CD4-positive, CD25-positive, alpha-beta regulatory T cell (primary cell): ENCODE results near the gene FAM228B. TPM values are rescaled to one million over a fixed set of nuclear protein-coding genes. Genes with fewer than 3 reads are reported as not detected.
"Not testable (repeated sequence)": the region's sequence is repeated elsewhere in the genome, so short reads cannot be mapped to it uniquely, and the experiment has no call there.

Source experiments
- ATAC-seq, 2 donors: fragments of 150-1000 bp; cut with Tn5 transposase; one replicate each; pipeline ENCODE4 v1.10.0; 2021; ENCODE audit warnings: low read depth in 2 of 2, moderate number of reproducible peaks in 2 of 2, moderate library complexity in 1 of 2
- DNase-seq, 3 donors: peaks; one replicate each; pipeline versions ENCODE4 v3.0.0 to v3.0.0-alpha.2; 2012 to 2022; ENCODE audit warnings: mixed read lengths in 1 of 3
- H3K27ac ChIP-seq: one replicate; pipeline ENCODE4 v1.7.0; 2013; ENCODE audit warnings: mild to moderate bottlenecking, low read length; ENCODE audit not compliant: insufficient read depth, poor library complexity, severe bottlenecking
- H3K27me3 ChIP-seq: one replicate; pipeline ENCODE4 v1.7.0; 2013; ENCODE audit warnings: low read length; ENCODE audit not compliant: control insufficient read depth, insufficient read depth
- H3K36me3 ChIP-seq: one replicate; pipeline ENCODE4 v1.7.0; 2013; ENCODE audit warnings: mild to moderate bottlenecking, low read length, moderate library complexity; ENCODE audit not compliant: control insufficient read depth, insufficient read depth
- H3K4me1 ChIP-seq: 2 replicates; pipeline ENCODE4 v1.7.0; 2013; ENCODE audit warnings: mild to moderate bottlenecking, low read length; ENCODE audit not compliant: insufficient read depth, control insufficient read depth, poor library complexity, severe bottlenecking
- H3K4me3 ChIP-seq: one replicate; pipeline ENCODE4 v1.7.0; 2013; ENCODE audit warnings: low read depth, mild to moderate bottlenecking, low read length, moderate library complexity
- H3K9me3 ChIP-seq, 2 experiments: 1 replicate in 1 of 2; 2 replicates in 1 of 2; pipeline ENCODE4 v1.7.0; 2013; ENCODE audit warnings: low read length in 2 of 2, mild to moderate bottlenecking in 1 of 2, moderate library complexity in 1 of 2; ENCODE audit not compliant: control insufficient read depth in 2 of 2
- H3K27ac Mint-ChIP-seq, 3 donors: one replicate each; pipeline ENCODE4 v1.8.0; 2020 to 2022; ENCODE audit warnings: mild to moderate bottlenecking in 3 of 3, mixed read lengths in 3 of 3, moderate library complexity in 2 of 3
- H3K27me3 Mint-ChIP-seq: one replicate; pipeline ENCODE4 v1.8.0; 2022; ENCODE audit warnings: mild to moderate bottlenecking, mixed read lengths
- H3K36me3 Mint-ChIP-seq: one replicate; pipeline ENCODE4 v1.8.0; 2020; ENCODE audit warnings: mixed read lengths
- H3K4me1 Mint-ChIP-seq, 4 donors: one replicate each; pipeline ENCODE4 v1.8.0; 2020 to 2022; ENCODE audit warnings: mixed read lengths in 4 of 4, mild to moderate bottlenecking in 1 of 4
- H3K4me3 Mint-ChIP-seq, 4 donors: one replicate each; pipeline ENCODE4 v1.8.0; 2020 to 2022; ENCODE audit warnings: mild to moderate bottlenecking in 4 of 4, mixed read lengths in 4 of 4, moderate library complexity in 3 of 4
- H3K9me3 Mint-ChIP-seq, 7 donors: one replicate each; pipeline ENCODE4 v1.8.0; 2020 to 2022; ENCODE audit warnings: mixed read lengths in 7 of 7, mild to moderate bottlenecking in 3 of 7, moderate library complexity in 2 of 7
- polyA plus RNA-seq, 4 donors: library from polyadenylated mRNA; unstranded; fragments of 300-500 nt; fragmentation: Illumina TruSeq; gene quantifications; one replicate each; pipeline ENCODE4 v1.2.3, GENCODE V29; 2021
- total RNA-seq: library from RNA; stranded (reverse); gene quantifications from one replicate; pipeline ENCODE4 v1.2.3, GENCODE V29; 2022

The FAM228B gene
- total and polyA plus RNA-seq, 5 donors from 2014 or later, result 3.5 to 11.6 (median 4.6) TPM

DNA sequence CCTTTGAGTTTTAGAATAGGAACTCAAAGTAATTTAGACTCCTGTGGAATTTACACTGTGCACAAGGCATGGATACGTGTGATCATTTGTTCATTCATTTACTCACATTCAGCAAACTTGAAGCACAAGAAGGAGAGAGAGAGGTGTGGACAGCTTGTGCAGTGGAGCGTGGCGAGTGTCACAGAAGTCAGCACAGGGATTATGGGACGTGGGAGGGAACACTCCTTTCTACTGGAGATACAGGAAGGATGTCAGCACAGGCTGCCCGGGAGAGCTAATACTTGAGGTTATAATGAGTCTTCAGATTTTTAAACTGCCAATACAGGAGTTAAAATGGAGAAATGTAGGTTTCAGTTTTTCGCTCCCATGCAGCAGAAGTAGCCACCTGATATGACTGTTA, 58.6 kb downstream of the FAM228B start:
- Mint-ChIP-seq H3K4me3 (no peak overlapping the region), H3K4me1 (no peaks in the 10 kb centered on the region), H3K27ac (no peak overlapping the region), H3K27me3 (peaks cover 8% of the 10 kb centered on the region), H3K9me3 (no peaks in the 10 kb centered on the region), H3K36me3 (no peaks in the 10 kb centered on the region)
- no peak overlapping the region for H3K4me3 ChIP-seq
- H3K9me3 ChIP-seq, result no peaks in the 10 kb centered on the region
- no peaks in the 10 kb centered on the region for H3K27me3 ChIP-seq
- H3K36me3 ChIP-seq, result no peaks in the 10 kb centered on the region
- no peaks in the 10 kb centered on the region for H3K4me1 ChIP-seq
- H3K27ac ChIP-seq, result no peak overlapping the region
- no peak for DNase-seq
- no peak for ATAC-seq

DNA sequence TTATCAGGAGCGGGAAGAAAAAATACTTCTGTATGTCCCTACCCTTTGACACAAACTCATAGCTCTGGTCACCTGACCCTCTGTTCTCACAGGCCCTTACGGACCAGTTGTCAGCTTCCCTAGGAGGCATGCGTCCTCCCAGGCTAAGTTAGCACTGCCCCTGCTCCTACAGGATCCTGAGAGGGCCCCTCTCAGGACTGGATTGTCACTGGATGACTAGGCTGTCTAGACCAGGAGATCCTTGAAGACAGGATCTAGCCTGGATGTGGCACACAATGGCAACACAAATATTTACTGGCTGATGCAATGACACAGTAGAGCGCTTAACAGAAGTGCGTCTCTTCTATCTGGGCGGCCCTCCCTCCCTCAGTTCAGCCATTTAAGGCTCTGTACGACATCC, 59.2 kb downstream of the FAM228B start:
- no peak for ATAC-seq

DNA sequence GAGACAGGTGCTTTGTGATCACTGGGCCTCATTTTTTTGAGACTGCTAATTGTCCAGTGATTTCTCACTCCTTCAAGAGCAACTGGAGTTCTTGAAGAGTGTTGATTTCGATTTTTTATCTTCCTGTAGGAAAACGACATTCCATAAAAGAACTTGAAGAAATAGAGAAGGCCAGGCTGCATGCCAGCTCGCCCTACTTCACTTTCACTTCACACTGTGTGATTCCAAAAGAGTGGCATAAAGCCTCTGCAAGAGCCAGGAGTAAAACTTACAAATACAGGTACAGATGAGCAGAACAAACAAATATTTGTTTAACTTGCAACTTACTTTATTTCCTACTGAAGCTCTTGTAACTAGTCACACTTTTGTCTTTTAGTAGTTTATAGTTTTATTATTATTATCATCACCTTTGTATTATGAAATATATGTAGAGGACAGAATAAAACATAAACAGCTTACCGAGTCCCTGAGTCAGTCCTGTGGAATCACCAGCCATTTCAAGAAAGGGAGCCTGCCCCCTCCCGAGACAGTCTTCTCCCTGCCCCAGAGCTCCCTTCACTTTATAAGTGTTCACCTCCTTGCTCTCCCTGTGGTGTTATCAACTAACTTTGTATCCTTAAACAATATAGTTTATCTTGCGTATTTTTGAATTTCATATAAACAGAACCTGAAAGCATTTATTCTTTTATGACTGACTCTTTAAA, 60.2 kb downstream of the FAM228B start:
- peaks cover 8% of the 10 kb centered on the region for H3K27me3 Mint-ChIP-seq
- no peaks in the 10 kb centered on the region for H3K4me1 ChIP-seq
- H3K9me3 ChIP-seq, result no peaks in the 10 kb centered on the region
- ATAC-seq (no peak), DNase-seq (no peak)
- no peaks in the 10 kb centered on the region for H3K36me3 ChIP-seq
- no peaks in the 10 kb centered on the region for H3K4me1 Mint-ChIP-seq
- H3K4me3 ChIP-seq, result no peak overlapping the region
- H3K36me3 Mint-ChIP-seq, result peaks cover 5% of the 10 kb centered on the region
- peaks cover 0 to 8% (median 0%) of the 10 kb centered on the region in 7 donors for H3K9me3 Mint-ChIP-seq
- H3K4me3 Mint-ChIP-seq, result no peak overlapping the region
- H3K27ac ChIP-seq, result no peak overlapping the region
- H3K27me3 ChIP-seq, result no peaks in the 10 kb centered on the region
- no peak overlapping the region for H3K27ac Mint-ChIP-seq

More for the DNA sequence above, 59.2 kb downstream of the FAM228B start:
- Histone ChIP-seq H3K4me3 (no peak overlapping the region), H3K27ac (no peak overlapping the region), H3K9me3 (no peaks in the 10 kb centered on the region), H3K4me1 (no peaks in the 10 kb centered on the region), H3K27me3 (no peaks in the 10 kb centered on the region), H3K36me3 (no peaks in the 10 kb centered on the region)
- peaks cover 0 to 4% (median 0%) of the 10 kb centered on the region in 7 donors for H3K9me3 Mint-ChIP-seq
- H3K4me1 Mint-ChIP-seq, result no peaks in the 10 kb centered on the region
- DNase-seq, result no peak
- H3K27me3 Mint-ChIP-seq, result peaks cover 8% of the 10 kb centered on the region
- H3K36me3 Mint-ChIP-seq, result peaks cover 3% of the 10 kb centered on the region
- no peak overlapping the region for H3K27ac Mint-ChIP-seq
- H3K4me3 Mint-ChIP-seq, result no peak overlapping the region

DNA sequence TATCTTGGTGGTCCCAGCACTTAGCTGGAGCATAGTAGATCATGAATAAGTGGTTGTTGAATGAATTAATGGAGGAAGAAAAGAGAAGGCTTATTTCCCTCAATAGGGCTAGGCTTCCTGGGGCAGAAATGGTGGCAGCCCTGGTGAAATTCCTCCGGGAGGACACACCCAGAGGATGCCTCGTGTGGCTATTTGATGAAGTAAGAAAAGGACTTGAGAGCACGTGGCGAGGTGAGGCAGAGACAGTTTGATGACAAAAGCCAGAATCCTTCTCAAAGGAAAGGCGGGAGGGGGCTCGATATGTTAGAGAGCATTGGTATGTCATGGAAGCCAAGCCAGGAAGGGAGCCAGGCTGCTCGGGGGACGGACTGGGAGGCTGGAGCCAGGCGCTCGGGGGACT, 66.3 kb downstream of the FAM228B start:
- H3K9me3 ChIP-seq, result no peaks in the 10 kb centered on the region
- H3K4me3 ChIP-seq, result no peak overlapping the region
- Mint-ChIP-seq H3K27ac (no peak overlapping the region), H3K27me3 (peaks cover 8% of the 10 kb centered on the region), H3K9me3 (peaks cover 0 to 10% (median 0%) of the 10 kb centered on the region in 7 donors), H3K4me3 (no peak overlapping the region), H3K4me1 (no peaks in the 10 kb centered on the region), H3K36me3 (peaks cover 10% of the 10 kb centered on the region)
- H3K27ac ChIP-seq, result no peak overlapping the region
- DNase-seq (no peak), ATAC-seq (no peak)
- no peaks in the 10 kb centered on the region for H3K4me1 ChIP-seq
- H3K27me3 ChIP-seq, result no peaks in the 10 kb centered on the region
- H3K36me3 ChIP-seq, result no peaks in the 10 kb centered on the region

DNA sequence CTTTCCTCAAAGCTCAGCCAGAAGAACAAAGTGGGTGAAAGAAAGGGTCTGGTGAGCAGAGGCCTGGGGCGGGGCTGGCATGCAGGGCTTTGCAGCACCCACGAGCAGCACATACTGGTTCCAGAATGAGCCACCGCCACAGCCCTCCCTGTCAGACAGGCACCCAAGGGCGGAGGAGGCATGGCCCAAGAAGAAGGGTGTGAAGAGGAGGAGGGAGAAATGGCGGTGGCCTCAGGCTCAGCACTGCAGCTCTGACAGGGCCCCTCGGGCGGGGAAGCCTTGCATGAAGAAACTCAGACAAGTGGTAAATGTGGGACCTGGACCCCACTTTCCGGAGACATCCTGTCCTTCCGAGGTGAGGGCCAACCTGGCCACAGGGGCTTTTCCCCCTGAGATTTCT, 67.2 kb downstream of the FAM228B start:
- H3K36me3 Mint-ChIP-seq, result peaks cover 10% of the 10 kb centered on the region
- H3K9me3 ChIP-seq, result no peaks in the 10 kb centered on the region
- no peak overlapping the region for H3K27ac Mint-ChIP-seq
- H3K4me3 ChIP-seq, result no peak overlapping the region
- DNase-seq, result no peak
- no peak for ATAC-seq
- H3K4me1 Mint-ChIP-seq, result no peaks in the 10 kb centered on the region
- peaks cover 4% of the 10 kb centered on the region for H3K27me3 Mint-ChIP-seq
- no peak overlapping the region for H3K4me3 Mint-ChIP-seq
- H3K9me3 Mint-ChIP-seq, result peaks cover 0 to 10% (median 2%) of the 10 kb centered on the region in 7 donors
- H3K4me1 ChIP-seq, result no peaks in the 10 kb centered on the region
- no peaks in the 10 kb centered on the region for H3K27me3 ChIP-seq
- no peaks in the 10 kb centered on the region for H3K36me3 ChIP-seq
- no peak overlapping the region for H3K27ac ChIP-seq

DNA sequence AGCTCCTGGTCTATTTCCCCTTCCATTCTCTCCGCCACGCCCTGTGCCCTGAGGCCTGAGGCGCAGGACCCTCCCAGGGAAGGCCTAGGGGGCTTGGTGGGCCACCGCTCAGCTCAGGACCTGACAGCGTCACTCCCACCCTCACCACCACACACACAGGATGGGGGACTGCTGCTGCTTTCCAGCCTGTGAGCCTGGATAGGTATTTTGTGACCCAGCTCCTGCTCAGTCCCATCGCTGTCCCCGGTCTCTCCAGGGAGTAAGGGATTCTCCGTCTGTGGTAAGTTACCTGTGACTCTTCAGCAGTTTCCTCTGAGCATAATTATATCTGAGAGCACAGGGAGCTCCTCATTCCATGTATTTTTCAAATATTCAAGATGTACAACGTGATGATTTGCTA, 67.9 kb downstream of the FAM228B start:
- Mint-ChIP-seq H3K4me1 (no peaks in the 10 kb centered on the region), H3K27ac (no peak overlapping the region), H3K36me3 (peaks cover 10% of the 10 kb centered on the region), H3K9me3 (peaks cover 0 to 10% (median 2%) of the 10 kb centered on the region in 7 donors), H3K4me3 (no peak overlapping the region), H3K27me3 (peaks cover 4% of the 10 kb centered on the region)
- Histone ChIP-seq H3K27me3 (no peaks in the 10 kb centered on the region), H3K36me3 (no peaks in the 10 kb centered on the region), H3K4me3 (no peak overlapping the region), H3K27ac (no peak overlapping the region), H3K9me3 (no peaks in the 10 kb centered on the region), H3K4me1 (no peaks in the 10 kb centered on the region)
- DNase-seq (no peak), ATAC-seq (no peak)

DNA sequence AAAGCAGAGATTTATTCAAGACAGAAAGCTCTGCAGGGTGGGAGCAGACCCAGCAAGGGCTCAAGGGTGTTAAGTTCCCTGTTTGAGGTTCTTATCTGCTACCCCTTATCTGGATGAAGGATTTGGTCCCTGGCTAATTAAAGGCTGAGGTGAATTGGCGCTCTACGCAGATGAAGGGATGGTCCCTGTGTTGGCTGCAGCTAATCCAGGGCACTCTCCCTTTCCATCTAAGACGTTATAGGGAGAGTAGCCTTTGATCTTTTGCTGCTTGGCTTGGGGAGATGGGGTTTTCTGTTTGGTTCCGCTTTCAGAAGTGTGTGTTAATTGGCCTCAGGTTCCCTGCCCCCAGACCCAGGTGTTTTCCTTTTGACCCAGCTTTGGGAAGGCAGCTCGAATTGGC, 68.6 kb downstream of the FAM228B start:
- Mint-ChIP-seq H3K27me3 (peaks cover 9% of the 10 kb centered on the region), H3K4me3 (no peak overlapping the region), H3K27ac (no peak overlapping the region), H3K36me3 (peaks cover 10% of the 10 kb centered on the region), H3K4me1 (no peaks in the 10 kb centered on the region), H3K9me3 (peaks cover 0 to 14% (median 5%) of the 10 kb centered on the region in 7 donors)
- no peak overlapping the region for H3K27ac ChIP-seq
- H3K9me3 ChIP-seq, result no peaks in the 10 kb centered on the region
- no peaks in the 10 kb centered on the region for H3K27me3 ChIP-seq
- H3K4me1 ChIP-seq, result no peaks in the 10 kb centered on the region
- ATAC-seq (no peak), DNase-seq (no peak)
- no peaks in the 10 kb centered on the region for H3K36me3 ChIP-seq
- no peak overlapping the region for H3K4me3 ChIP-seq

DNA sequence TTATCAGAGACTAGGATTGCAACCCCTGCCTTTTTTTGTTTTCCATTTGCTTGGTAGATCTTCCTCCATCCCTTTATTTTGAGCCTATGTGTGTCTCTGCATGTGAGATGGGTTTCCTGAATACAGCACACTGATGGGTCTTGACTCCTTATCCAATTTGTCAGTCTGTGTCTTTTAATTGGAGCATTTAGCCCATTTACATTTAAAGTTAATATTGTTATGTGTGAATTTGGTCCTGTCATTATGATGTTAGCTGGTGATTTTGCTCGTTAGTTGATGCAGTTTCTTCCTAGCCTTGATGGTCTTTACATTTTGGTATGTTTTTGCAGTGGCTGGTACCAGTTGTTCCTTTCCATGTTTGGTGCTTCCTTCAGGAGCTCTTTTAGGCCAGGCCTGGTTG, 73.9 kb downstream of the FAM228B start:
- not testable (repeated sequence) for ATAC-seq, H3K4me3 Mint-ChIP-seq, H3K4me1 Mint-ChIP-seq, H3K9me3 ChIP-seq, H3K27ac Mint-ChIP-seq, H3K27ac ChIP-seq, H3K4me1 ChIP-seq, DNase-seq, H3K27me3 ChIP-seq, H3K27me3 Mint-ChIP-seq, H3K4me3 ChIP-seq, H3K36me3 ChIP-seq
- Mint-ChIP-seq H3K36me3 (peaks cover 20% of the 10 kb centered on the region), H3K9me3 (peaks cover 0 to 17% (median 3%) of the 10 kb centered on the region in 7 donors)
